Parathyroid adenoma (tissue), 2 donors: ENCODE measurements around the gene NKAIN4.

Experiments used
- H2AFZ ChIP-seq: fragments of 300-600 bp; sonication (generic); one replicate; pipeline ENCODE4 v1.7.0; 2017; ENCODE audit warnings: antibody characterized with exemption, mild to moderate bottlenecking
- H3K27ac ChIP-seq: fragments of 300-600 bp; sonication (generic); one replicate; pipeline ENCODE4 v1.7.0; 2017
- H3K27me3 ChIP-seq: fragments of 300-600 bp; sonication (generic); one replicate; pipeline ENCODE4 v1.7.0; 2017; ENCODE audit warnings: low read length; ENCODE audit not compliant: control insufficient read depth, insufficient read depth
- H3K36me3 ChIP-seq: fragments of 300-600 bp; sonication (generic); one replicate; pipeline ENCODE4 v1.7.0; 2017; ENCODE audit warnings: low read length; ENCODE audit not compliant: control insufficient read depth, insufficient read depth
- H3K4me1 ChIP-seq: fragments of 300-600 bp; sonication (generic); one replicate; pipeline ENCODE4 v1.7.0; 2017; ENCODE audit warnings: control low read depth
- H3K4me2 ChIP-seq: fragments of 300-600 bp; sonication (generic); one replicate; pipeline ENCODE4 v1.7.0; 2017; ENCODE audit warnings: low read length
- H3K4me3 ChIP-seq: fragments of 300-600 bp; sonication (generic); one replicate; pipeline ENCODE4 v1.7.0; 2017; ENCODE audit warnings: low read depth, low read length
- H3K79me2 ChIP-seq: fragments of 300-600 bp; sonication (generic); one replicate; pipeline ENCODE4 v1.7.0; 2017; ENCODE audit warnings: control low read depth
- H3K9ac ChIP-seq: fragments of 300-600 bp; sonication (generic); one replicate; pipeline ENCODE4 v1.7.0; 2017; ENCODE audit warnings: mild to moderate bottlenecking
- H3K9me3 ChIP-seq: fragments of 300-600 bp; sonication (generic); one replicate; pipeline ENCODE4 v1.7.0; 2017; ENCODE audit warnings: low read length; ENCODE audit not compliant: control insufficient read depth
- TF ChIP-seq, protein P1 (sequence below): fragments of 300-600 bp; sonication (generic); IDR thresholded peaks from one replicate; pipeline ENCODE4 v1.7.0; 2017; ENCODE audit warnings: antibody characterized with exemption, mild to moderate bottlenecking
- donor health status: primary hyperparathyroidism.

The NKAIN4 gene

DNA sequence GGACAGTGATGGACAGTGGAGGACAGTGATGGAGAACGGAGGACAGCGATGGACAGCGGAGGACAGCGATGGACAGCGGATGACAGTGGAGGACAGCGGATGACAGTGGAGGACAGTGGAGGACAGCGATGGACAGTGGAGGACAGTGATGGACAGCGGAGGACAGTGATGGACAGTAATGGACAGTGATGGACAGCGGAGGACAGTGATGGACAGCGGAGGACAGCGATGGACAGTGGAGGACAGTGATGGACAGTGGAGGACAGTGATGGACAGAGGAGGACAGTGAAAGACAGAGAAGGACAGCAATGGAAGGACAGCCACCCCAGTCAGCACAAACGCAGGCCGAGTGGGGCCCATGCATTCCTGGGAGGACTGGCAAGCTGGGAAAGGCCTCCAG, 3.4 kb upstream of the NKAIN4 start:
- Histone ChIP-seq H3K4me2 (no peak overlapping the region), H3K9me3 (no peaks in the 10 kb centered on the region), H3K27ac (no peak overlapping the region), H3K4me3 (no peak overlapping the region), H3K27me3 (peaks cover 3% of the 10 kb centered on the region), H3K36me3 (no peaks in the 10 kb centered on the region), H3K9ac (no peak overlapping the region), H3K79me2 (no peaks in the 10 kb centered on the region), H2AFZ (no peak overlapping the region), H3K4me1 (no peaks in the 10 kb centered on the region)
- TF ChIP-seq, protein P1, sequence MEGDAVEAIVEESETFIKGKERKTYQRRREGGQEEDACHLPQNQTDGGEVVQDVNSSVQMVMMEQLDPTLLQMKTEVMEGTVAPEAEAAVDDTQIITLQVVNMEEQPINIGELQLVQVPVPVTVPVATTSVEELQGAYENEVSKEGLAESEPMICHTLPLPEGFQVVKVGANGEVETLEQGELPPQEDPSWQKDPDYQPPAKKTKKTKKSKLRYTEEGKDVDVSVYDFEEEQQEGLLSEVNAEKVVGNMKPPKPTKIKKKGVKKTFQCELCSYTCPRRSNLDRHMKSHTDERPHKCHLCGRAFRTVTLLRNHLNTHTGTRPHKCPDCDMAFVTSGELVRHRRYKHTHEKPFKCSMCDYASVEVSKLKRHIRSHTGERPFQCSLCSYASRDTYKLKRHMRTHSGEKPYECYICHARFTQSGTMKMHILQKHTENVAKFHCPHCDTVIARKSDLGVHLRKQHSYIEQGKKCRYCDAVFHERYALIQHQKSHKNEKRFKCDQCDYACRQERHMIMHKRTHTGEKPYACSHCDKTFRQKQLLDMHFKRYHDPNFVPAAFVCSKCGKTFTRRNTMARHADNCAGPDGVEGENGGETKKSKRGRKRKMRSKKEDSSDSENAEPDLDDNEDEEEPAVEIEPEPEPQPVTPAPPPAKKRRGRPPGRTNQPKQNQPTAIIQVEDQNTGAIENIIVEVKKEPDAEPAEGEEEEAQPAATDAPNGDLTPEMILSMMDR = no peak

DNA sequence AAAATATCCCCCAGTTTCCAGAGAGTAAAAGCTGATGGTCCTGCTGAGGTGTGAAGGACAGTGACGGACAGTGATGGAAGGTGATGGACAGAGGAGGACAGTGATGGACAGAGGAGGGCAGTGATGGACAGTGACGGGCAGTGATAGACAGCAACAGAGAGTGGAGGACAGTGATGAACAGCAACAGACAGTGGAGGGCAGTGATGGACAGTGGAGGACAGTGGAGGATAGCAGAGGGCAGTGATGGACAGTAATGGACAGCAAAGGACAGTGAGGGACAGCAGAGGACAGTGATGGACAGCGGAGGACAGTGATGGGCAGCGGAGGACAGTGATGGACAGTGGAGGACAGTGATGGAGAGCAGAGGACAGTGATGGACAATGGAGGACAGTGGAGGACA, 2.7 kb upstream of the NKAIN4 start:
- no peaks in the 10 kb centered on the region for H3K9me3 ChIP-seq
- H3K27me3 ChIP-seq = peaks cover 3% of the 10 kb centered on the region
- no peak overlapping the region for H3K27ac ChIP-seq
- no peak overlapping the region for H3K9ac ChIP-seq
- TF ChIP-seq, protein P1 = no peak
- no peak overlapping the region for H3K4me2 ChIP-seq
- no peaks in the 10 kb centered on the region for H3K4me1 ChIP-seq
- no peaks in the 10 kb centered on the region for H3K36me3 ChIP-seq
- H3K4me3 ChIP-seq = no peak overlapping the region
- H3K79me2 ChIP-seq = no peaks in the 10 kb centered on the region
- no peak overlapping the region for H2AFZ ChIP-seq

DNA sequence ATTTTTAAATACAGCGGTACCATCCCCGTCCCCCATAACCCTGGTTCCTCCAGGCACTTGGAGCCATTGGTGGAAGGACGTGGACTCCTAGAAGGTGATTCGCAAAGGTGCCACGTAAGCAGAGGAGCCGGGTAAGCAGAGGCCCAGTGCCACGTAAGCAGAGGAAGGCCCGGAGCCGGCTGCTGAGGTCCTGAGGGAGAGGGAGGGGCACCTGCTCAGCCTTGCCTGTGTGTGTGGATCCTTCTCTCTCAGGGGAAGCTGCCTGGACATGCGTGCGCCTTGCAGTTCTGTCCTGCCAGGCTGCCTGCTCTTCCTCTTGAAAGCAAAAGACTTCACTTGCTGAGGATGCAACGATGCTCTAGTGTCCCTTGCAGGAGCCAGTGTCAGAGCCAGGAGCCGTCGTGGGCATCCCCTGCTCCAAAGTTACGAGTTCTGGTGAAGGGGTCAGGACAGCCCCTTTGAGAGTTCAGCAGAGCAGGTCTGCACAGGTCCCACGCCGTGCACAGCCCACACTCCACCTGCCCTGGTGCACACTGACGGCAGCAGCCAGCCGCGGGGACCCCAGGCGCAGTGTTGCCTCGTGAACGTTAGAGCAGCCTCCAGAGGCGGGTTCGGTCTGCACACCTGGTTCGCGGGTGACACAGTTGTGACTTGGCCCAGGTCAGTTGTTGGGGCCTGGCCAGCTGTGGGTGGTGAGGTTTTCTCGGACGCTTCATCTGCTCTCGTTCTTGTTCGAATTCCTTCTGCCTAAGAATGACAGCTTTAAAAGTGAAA, 1.9 kb upstream of the NKAIN4 start:
- H3K27me3 ChIP-seq = peaks cover 3% of the 10 kb centered on the region
- H2AFZ ChIP-seq = no peak overlapping the region
- no peaks in the 10 kb centered on the region for H3K4me1 ChIP-seq
- H3K79me2 ChIP-seq = no peaks in the 10 kb centered on the region
- TF ChIP-seq, protein P1 = no peak
- no peaks in the 10 kb centered on the region for H3K9me3 ChIP-seq
- H3K4me3 ChIP-seq = no peak overlapping the region
- no peak overlapping the region for H3K27ac ChIP-seq
- no peak overlapping the region for H3K9ac ChIP-seq
- H3K36me3 ChIP-seq = no peaks in the 10 kb centered on the region
- no peak overlapping the region for H3K4me2 ChIP-seq

DNA sequence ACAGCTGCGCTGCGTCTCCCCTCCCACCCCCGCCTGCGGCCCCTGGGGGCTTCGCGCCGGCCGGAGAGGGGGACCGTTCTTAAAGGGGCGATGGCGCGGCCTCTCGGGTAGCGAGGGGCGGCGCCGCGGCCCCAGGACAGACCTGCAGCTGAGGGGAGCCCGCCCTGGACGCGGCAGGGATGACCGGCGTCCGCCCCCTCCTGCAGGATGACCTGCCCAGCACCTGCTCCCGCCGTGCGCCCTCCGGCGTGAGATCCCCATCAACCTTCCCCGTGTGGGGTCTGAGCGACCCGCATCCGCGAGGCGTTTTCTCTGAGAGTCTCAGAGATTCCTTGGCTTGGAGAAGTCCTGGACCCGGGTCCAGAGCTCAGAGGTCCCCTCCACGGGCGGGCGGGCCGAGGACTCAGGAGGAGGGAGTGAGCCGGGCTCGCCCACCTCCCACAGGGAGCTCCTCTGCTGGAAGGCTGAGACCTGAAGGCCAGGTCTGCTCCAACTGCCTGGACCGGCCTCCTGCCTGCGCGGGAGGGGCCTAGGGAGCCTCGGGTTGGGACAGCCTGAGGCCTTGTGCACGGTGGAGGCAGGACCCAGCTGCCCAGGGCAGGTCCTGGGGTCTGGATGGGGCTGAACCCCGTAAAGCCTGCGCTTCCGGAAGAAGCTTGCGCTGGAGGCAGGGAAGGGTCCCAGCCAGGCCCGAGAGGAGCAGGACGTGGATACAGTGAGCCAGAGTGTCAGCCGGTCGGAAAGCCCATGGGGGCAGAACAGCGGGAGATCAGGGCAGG, 532 bp upstream of the NKAIN4 start:
- Histone ChIP-seq H3K4me3 (no peak overlapping the region), H2AFZ (no peak overlapping the region), H3K79me2 (no peaks in the 10 kb centered on the region), H3K36me3 (no peaks in the 10 kb centered on the region), H3K9ac (no peak overlapping the region), H3K9me3 (no peaks in the 10 kb centered on the region), H3K27me3 (peaks cover 3% of the 10 kb centered on the region), H3K27ac (no peak overlapping the region), H3K4me2 (no peak overlapping the region), H3K4me1 (peaks cover 2% of the 10 kb centered on the region)
- TF ChIP-seq, protein P1 = no peak
